ENCODE measurements around the gene COL21A1. TPM values are rescaled to one million over a fixed set of nuclear protein-coding genes. Genes with fewer than 3 reads are reported as not detected.

Gene COL21A1
- total RNA-seq, 1 experiment from 2014 or later: 1.8 TPM

DNA sequence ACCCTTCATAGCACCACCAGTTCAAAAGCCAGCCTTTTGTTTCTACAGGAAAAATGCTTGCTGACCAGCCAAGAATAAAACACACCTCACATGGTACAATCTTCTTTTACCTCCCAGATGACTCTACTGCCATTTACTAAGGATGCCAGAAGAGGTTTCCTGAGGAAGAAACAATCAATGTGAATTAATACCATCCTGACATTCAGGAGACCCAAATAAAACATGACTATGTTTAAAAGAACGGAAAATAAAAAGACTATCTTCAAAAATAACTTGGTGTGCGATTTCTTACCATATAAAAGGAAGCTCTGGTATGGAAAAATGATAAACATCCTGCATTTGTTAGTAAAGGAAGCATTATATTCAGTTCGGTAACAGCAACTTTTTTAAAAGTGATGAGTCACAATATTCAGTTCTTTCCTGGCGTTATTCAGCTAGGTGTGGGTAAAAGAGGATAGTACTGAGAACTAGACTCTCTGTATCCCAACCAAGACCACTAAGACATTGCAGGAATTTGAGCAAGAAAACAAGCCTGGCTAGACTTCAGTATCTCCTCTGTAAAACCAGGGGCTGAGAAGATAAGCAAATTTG is 16.3 kb downstream of the COL21A1 start:
- DNase-seq: no peak
- Histone ChIP-seq H2AFZ (ENCODE audit: low read length) (no peak overlapping the region), H2AK5ac (ENCODE audit: insufficient read length, low read length) (no peak overlapping the region), H3K18ac (ENCODE audit: insufficient read length, low read depth, low read length) (no peak overlapping the region), H2BK5ac (ENCODE audit: insufficient read length, low read length) (no peak overlapping the region), H4K91ac (ENCODE audit: insufficient read length, low read depth, low read length) (no peak overlapping the region), H3K9me3 (ENCODE audit: control insufficient read depth, low read depth, low read length) (no peaks in the 10 kb centered on the region), H3K79me2 (ENCODE audit: insufficient read depth, low read length) (no peaks in the 10 kb centered on the region), H3T11ph (ENCODE audit: low read length) (no peak overlapping the region), H3K23me2 (ENCODE audit: insufficient read length, low read depth, low read length, poor library complexity, severe bottlenecking) (no peaks in the 10 kb centered on the region), H2BK12ac (ENCODE audit: insufficient read length, low read depth, low read length) (no peak overlapping the region), H3K56ac (ENCODE audit: insufficient read length, low read depth, low read length) (no peak overlapping the region), H3K4me1 (ENCODE audit: insufficient read depth, low read length) (no peaks in the 10 kb centered on the region), H2BK15ac (ENCODE audit: low read depth, low read length) (no peak overlapping the region), H3K4ac (ENCODE audit: low read depth, low read length) (no peak overlapping the region), H3K27ac (ENCODE audit: insufficient read length, low read depth, low read length) (no peak overlapping the region), H3K79me1 (ENCODE audit: insufficient read depth, low read depth, low read length, poor library complexity, severe bottlenecking) (no peaks in the 10 kb centered on the region), H4K5ac (ENCODE audit: insufficient read length, low read depth, low read length) (no peak overlapping the region), H3K23ac (ENCODE audit: insufficient read length, low read depth, low read length) (no peak overlapping the region), H3K27me3 (ENCODE audit: insufficient read depth, low read length) (no peaks in the 10 kb centered on the region), H2BK20ac (ENCODE audit: low read depth, low read length, poor library complexity, severe bottlenecking) (no peak overlapping the region), H3K4me2 (ENCODE audit: insufficient read depth, insufficient read length, low read length) (no peak overlapping the region), H3K9ac (ENCODE audit: extremely low read depth, insufficient read length, low read length) (no peak overlapping the region), H4K20me1 (ENCODE audit: control insufficient read depth, insufficient read depth, insufficient read length) (no peaks in the 10 kb centered on the region), H3K14ac (ENCODE audit: insufficient read depth, low read length) (no peak overlapping the region), H4K8ac (replicated peaks; ENCODE audit: insufficient read length, low read depth, low read length) (no peak overlapping the region), H2BK120ac (ENCODE audit: low read depth, low read length, poor library complexity, severe bottlenecking) (no peak overlapping the region)
- no peaks in the 10 kb centered on the region for H3K9me3 Mint-ChIP-seq
- H3K4me1 Mint-ChIP-seq: no peaks in the 10 kb centered on the region
- no CpG with 5 or more reads among the region's 4 CpGs for WGBS (ENCODE audit: extremely low coverage, insufficient read length, low lambda C conversion rate)
- no peaks in the 10 kb centered on the region for H3K36me3 Mint-ChIP-seq (ENCODE audit: insufficient read depth in 1 of 3, low read depth in 3 of 3)
- H3K4me3 Mint-ChIP-seq: no peak overlapping the region
- TF ChIP-seq, protein P1, sequence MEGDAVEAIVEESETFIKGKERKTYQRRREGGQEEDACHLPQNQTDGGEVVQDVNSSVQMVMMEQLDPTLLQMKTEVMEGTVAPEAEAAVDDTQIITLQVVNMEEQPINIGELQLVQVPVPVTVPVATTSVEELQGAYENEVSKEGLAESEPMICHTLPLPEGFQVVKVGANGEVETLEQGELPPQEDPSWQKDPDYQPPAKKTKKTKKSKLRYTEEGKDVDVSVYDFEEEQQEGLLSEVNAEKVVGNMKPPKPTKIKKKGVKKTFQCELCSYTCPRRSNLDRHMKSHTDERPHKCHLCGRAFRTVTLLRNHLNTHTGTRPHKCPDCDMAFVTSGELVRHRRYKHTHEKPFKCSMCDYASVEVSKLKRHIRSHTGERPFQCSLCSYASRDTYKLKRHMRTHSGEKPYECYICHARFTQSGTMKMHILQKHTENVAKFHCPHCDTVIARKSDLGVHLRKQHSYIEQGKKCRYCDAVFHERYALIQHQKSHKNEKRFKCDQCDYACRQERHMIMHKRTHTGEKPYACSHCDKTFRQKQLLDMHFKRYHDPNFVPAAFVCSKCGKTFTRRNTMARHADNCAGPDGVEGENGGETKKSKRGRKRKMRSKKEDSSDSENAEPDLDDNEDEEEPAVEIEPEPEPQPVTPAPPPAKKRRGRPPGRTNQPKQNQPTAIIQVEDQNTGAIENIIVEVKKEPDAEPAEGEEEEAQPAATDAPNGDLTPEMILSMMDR (conservative IDR thresholded peaks at IDR 0.05): no peak
- no peaks in the 10 kb centered on the region for H3K27me3 Mint-ChIP-seq (ENCODE audit: low read depth)
- no peak overlapping the region for H3K27ac Mint-ChIP-seq
